Astrocyte of the spinal cord (primary cell): ENCODE measurements around the gene FHIT.

Experiments
- DNase-seq: peaks from one replicate; pipeline ENCODE4 v3.0.0; 2011; ENCODE audit warnings: low read depth, low spot score
- H3K4me3 ChIP-seq: 2 replicates; pipeline ENCODE4 v1.5.1; 2011; ENCODE audit warnings: low read depth, mild to moderate bottlenecking, low read length, moderate library complexity
- in situ Hi-C: cut with HindIII; loops from 2 replicates; pipeline ENCODE4 v1.10.0; 2017; ENCODE audit warnings: low sequenced_read_pairs
- TF ChIP-seq, protein P1 (sequence below): IDR thresholded peaks from 2 replicates; pipeline ENCODE4 v1.5.1; 2012; ENCODE audit warnings: low read depth, mild to moderate bottlenecking, low read length, inconsistent platforms

The FHIT gene

DNA sequence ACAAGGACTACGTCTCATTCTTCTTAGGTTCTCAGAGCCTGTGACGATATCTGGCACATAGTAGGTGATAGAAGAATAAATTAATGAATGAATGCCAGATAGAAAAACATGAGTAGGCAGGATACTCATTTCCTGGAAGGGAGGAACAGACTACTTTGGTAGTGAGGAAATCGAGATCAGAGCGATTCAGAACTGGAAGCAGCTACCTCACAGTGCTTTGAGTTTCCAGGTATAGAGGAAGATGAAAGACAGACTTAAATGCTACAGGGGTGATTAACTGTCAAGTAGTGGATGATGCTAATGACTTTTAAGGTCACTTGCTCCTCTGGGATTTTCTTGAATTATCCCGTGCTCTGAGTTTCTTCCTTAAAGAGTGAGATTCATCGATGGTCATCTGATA is 1249.9 kb downstream of the FHIT start:
- TF ChIP-seq, protein P1, sequence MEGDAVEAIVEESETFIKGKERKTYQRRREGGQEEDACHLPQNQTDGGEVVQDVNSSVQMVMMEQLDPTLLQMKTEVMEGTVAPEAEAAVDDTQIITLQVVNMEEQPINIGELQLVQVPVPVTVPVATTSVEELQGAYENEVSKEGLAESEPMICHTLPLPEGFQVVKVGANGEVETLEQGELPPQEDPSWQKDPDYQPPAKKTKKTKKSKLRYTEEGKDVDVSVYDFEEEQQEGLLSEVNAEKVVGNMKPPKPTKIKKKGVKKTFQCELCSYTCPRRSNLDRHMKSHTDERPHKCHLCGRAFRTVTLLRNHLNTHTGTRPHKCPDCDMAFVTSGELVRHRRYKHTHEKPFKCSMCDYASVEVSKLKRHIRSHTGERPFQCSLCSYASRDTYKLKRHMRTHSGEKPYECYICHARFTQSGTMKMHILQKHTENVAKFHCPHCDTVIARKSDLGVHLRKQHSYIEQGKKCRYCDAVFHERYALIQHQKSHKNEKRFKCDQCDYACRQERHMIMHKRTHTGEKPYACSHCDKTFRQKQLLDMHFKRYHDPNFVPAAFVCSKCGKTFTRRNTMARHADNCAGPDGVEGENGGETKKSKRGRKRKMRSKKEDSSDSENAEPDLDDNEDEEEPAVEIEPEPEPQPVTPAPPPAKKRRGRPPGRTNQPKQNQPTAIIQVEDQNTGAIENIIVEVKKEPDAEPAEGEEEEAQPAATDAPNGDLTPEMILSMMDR, result no peak
- in situ Hi-C loops, result no loop called here
- no peak overlapping the region for H3K4me3 ChIP-seq
- no peak for DNase-seq

DNA sequence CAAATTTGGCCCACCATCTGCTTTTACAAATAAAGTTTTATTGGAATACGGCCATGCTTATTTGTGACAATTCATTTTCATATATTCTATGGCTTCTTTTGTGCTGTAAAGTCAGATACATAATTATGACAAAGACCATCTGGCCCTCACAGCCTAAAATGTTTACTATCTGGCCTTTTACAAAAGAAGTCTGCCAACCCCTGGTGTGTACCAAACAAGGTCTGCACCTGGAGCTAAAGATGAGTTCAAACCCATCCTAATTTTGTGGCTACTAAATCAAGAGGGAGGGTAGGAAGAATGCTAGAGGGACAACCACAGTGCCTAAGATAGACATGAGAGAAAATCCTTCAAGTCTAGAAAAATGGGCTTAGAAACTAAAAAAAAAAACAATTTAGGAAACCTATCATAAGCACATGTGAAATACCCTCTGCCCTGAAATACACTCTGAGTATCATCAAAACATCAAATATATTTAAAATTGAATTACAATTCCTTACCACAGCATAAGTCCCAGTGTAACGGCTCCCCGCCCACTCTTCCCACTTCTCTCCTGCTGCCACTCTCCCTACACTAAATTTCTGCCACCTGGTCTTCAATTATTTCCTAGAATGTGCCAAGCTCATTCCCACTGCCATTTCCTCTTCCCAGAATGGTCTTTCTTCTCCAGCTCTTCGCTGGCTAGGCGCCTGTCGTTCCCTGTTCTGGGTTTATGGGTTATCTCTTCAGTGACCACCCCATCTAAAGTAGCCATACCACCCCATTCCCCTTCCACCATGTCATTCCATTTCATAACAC is 1250.7 kb downstream of the FHIT start:
- DNase-seq, result no peak
- no peak overlapping the region for H3K4me3 ChIP-seq
- TF ChIP-seq, protein P1, result no peak
- in situ Hi-C loops, result no loop called here

DNA sequence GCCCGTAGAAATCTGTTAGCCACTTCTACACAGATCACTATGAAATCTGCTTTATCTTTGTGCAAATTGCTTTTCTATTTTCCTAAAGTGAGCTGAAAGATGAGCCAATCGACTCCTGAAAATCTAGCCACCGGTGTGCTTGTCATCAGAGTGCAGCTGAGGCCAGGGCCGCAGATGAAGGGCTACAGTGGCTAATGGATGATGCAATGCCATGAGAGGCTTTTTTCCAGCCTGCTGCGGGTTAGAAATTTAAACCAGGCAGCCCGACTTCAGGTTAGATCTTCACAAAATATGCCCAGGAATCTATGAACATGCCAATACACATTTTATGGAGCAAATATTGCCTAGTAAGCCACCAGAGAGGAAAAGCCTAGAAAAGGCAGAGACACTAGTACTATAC is 1253.2 kb downstream of the FHIT start:
- DNase-seq, result no peak

DNA sequence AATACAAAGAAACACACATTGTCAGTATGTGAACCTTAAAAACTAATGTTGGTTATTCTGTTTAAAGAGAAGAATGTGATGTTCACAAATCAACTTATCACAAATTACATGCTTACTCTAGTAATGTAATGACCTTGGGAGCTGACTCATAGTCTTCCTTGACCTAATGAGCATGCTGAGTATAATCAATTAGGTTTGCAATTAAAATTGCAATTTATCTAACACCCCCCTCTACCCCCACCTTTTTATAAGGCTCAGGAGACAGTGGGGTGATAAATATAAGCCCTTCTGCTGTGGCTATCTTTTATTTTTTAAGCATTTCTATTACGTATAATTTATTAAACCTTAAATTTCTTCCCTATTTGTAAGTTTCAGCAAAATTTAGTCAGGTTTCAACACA is 1253.7 kb downstream of the FHIT start:
- TF ChIP-seq, protein P1, result no peak
- in situ Hi-C loops, result no loop called here
- DNase-seq, result no peak
- no peak overlapping the region for H3K4me3 ChIP-seq

More for the DNA sequence above, 1253.2 kb downstream of the FHIT start:
- TF ChIP-seq, protein P1, result no peak
- no peak overlapping the region for H3K4me3 ChIP-seq
- in situ Hi-C loops, result no loop called here

DNA sequence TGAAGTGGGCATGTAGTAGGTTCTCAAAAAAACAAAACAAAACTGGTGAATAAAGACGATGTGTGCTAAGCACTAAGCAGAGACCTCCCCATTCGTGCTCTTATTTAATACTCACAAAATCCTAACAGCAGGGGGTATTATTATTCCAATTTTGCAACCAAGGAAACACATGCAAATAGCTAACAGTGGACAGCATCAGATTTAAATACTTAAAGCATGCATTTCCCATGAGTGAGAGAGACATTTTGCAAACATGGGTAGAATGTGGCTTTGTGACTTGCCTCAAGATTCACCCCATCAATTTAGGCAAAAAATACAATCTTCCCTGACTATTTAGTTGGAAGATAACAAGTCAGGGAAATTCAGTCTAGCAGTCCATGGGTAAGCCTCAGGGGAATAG is 1255.2 kb downstream of the FHIT start:
- no peak overlapping the region for H3K4me3 ChIP-seq
- in situ Hi-C loops, result no loop called here
- DNase-seq, result no peak
- TF ChIP-seq, protein P1, result no peak

DNA sequence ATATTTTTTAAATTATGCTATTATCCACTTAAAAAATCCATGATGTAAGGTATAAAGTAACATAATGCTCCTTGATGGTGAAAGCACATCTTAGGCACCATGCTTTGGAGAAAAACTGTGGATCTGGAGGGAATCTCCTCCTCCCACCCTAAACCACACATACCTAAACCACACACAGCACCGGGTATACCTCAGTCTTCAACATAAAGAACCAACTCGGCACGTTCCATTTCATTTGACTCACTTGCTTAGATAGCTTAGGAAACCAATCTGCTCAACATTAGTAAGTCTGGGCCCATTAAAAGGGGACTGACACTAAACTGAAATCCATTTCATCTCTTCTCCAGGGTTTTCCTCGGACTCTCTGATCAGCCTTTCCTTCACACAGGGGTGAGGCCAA is 1255.7 kb downstream of the FHIT start:
- TF ChIP-seq, protein P1, result no peak
- in situ Hi-C loops, result no loop called here
- DNase-seq, result no peak
- H3K4me3 ChIP-seq, result no peak overlapping the region
